Measurements from ENCODE around the gene CHD9.
A peak's percentile ranks its signal among the peaks of the same experiment; 100 is the strongest.
"Not testable (repeated sequence)": the region's sequence is repeated elsewhere in the genome, so short reads cannot be mapped to it uniquely, and the experiment has no call there.

The CHD9 gene

DNA sequence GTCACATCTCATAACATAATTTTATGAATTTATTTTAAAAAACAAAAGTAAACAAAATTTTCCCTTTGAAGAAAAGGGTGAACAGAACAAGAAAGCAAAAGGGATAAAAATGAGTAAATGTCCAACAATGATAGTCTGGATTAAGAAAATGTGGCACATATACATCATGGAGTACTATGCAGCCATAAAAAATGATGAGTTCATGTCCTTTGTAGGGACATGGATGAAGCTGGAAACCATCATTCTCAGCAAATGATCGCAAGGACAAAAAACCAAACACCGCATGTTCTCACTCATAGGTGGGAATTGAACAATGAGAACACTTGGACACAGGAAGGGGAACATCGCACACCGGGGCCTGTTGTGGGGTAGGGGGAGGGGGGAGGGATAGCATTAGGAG, 3.5 kb upstream of the CHD9 start:
- not testable (repeated sequence) for H3K18ac ChIP-seq (ENCODE audit: low read length); H3K4me2 ChIP-seq (ENCODE audit: low read length); H3K9ac ChIP-seq (ENCODE audit: low read length); H2BK12ac ChIP-seq (ENCODE audit: low read length); H2BK120ac ChIP-seq (ENCODE audit: insufficient read depth, low read length, poor library complexity); H3K4me3 ChIP-seq (ENCODE audit: low read depth, low read length); H3K9me3 ChIP-seq (ENCODE audit: insufficient read depth, low read depth, low read length); H3K14ac ChIP-seq (ENCODE audit: low read length); H3K27ac ChIP-seq (ENCODE audit: low read depth, low read length); H4K91ac ChIP-seq (ENCODE audit: low read depth, low read length); H3K79me2 ChIP-seq (ENCODE audit: control insufficient read depth, insufficient read depth, low read length, poor library complexity); H3K4ac ChIP-seq (ENCODE audit: low read depth, low read length); H4K12ac ChIP-seq (ENCODE audit: low read depth, low read length); H3K27me3 ChIP-seq (ENCODE audit: insufficient read depth, low read length); H2AFZ ChIP-seq (ENCODE audit: insufficient read depth, low read length, poor library complexity); H3K23ac ChIP-seq (ENCODE audit: low read length); H2AK5ac ChIP-seq (ENCODE audit: low read length); H4K8ac ChIP-seq (ENCODE audit: low read depth, low read length); H3K36me3 ChIP-seq (ENCODE audit: control insufficient read depth in 1 of 2, insufficient read depth in 2 of 2, low read length in 2 of 2); DNase-seq; H2BK5ac ChIP-seq (ENCODE audit: low read depth, low read length, poor library complexity)
- Histone ChIP-seq H3K4me1 (ENCODE audit: control insufficient read depth in 1 of 2, insufficient read depth in 2 of 2, low read length in 2 of 2) (peaks cover 2 to 12% of the 10 kb centered on the region in 2 experiments), H3K79me1 (ENCODE audit: low read length) (peaks cover 14% of the 10 kb centered on the region)
- WGBS (ENCODE audit: extremely low coverage, insufficient coverage, insufficient read length) = no CpG with 5 or more reads among the region's 4 CpGs

GRCh38 chr16:53052519-53053501, 2.0 kb upstream of the CHD9 start, which contains the start of gene CHD9NB:
Gene CHD9NB (minus strand): TSS chr16:53052897. CDS start chr16:53044158, 8,739 bp downstream.
- H3K27me3 ChIP-seq (ENCODE audit: insufficient read depth, low read length) = no peaks in the 10 kb centered on the region
- H3K4me1 ChIP-seq (ENCODE audit: control insufficient read depth in 1 of 2, insufficient read depth in 2 of 2, low read length in 2 of 2) = peaks cover 4 to 12% of the 10 kb centered on the region in 2 experiments
- peaks cover 14% of the 10 kb centered on the region for H3K79me1 ChIP-seq (ENCODE audit: low read length)
- H3K14ac ChIP-seq (ENCODE audit: low read length) = no peak within 1 kb of the TSS
- DNase-seq = peak; percentile 27 to 59
- no peaks in the 10 kb centered on the region for H3K36me3 ChIP-seq (ENCODE audit: control insufficient read depth in 1 of 2, insufficient read depth in 2 of 2, low read length in 2 of 2)
- H3K4me3 ChIP-seq (ENCODE audit: low read depth, low read length) = no peak within 1 kb of the TSS
- no peak within 1 kb of the TSS for H3K18ac ChIP-seq (ENCODE audit: low read length)
- no peak within 1 kb of the TSS for H3K4me2 ChIP-seq (ENCODE audit: low read length)
- H2AK5ac ChIP-seq (ENCODE audit: low read length) = no peak within 1 kb of the TSS
- H2AFZ ChIP-seq (ENCODE audit: insufficient read depth, low read length, poor library complexity) = peak within 1 kb of the TSS; percentile 6
- H4K91ac ChIP-seq (ENCODE audit: low read depth, low read length) = peak within 1 kb of the TSS; percentile 6
- H3K79me2 ChIP-seq (ENCODE audit: control insufficient read depth, insufficient read depth, low read length, poor library complexity) = peaks cover 5% of the 10 kb centered on the region
- H3K27ac ChIP-seq (ENCODE audit: low read depth, low read length) = no peak within 1 kb of the TSS
- no peak within 1 kb of the TSS for H3K23ac ChIP-seq (ENCODE audit: low read length)
- H2BK5ac ChIP-seq (ENCODE audit: low read depth, low read length, poor library complexity) = no peak within 1 kb of the TSS
- H3K9me3 ChIP-seq (ENCODE audit: insufficient read depth, low read depth, low read length) = no peaks in the 10 kb centered on the region
- no peak within 1 kb of the TSS for H3K9ac ChIP-seq (ENCODE audit: low read length)
- no peak within 1 kb of the TSS for H3K4ac ChIP-seq (ENCODE audit: low read depth, low read length)
- H2BK120ac ChIP-seq (ENCODE audit: insufficient read depth, low read length, poor library complexity) = no peak within 1 kb of the TSS
- no peak within 1 kb of the TSS for H4K12ac ChIP-seq (ENCODE audit: low read depth, low read length)
- H4K8ac ChIP-seq (ENCODE audit: low read depth, low read length) = peak within 1 kb of the TSS; percentile 15
- H2BK12ac ChIP-seq (ENCODE audit: low read length) = peak within 1 kb of the TSS; percentile 22
- WGBS (ENCODE audit: extremely low coverage, insufficient coverage, insufficient read length) = no CpG with 5 or more reads among the region's 2 CpGs

DNA sequence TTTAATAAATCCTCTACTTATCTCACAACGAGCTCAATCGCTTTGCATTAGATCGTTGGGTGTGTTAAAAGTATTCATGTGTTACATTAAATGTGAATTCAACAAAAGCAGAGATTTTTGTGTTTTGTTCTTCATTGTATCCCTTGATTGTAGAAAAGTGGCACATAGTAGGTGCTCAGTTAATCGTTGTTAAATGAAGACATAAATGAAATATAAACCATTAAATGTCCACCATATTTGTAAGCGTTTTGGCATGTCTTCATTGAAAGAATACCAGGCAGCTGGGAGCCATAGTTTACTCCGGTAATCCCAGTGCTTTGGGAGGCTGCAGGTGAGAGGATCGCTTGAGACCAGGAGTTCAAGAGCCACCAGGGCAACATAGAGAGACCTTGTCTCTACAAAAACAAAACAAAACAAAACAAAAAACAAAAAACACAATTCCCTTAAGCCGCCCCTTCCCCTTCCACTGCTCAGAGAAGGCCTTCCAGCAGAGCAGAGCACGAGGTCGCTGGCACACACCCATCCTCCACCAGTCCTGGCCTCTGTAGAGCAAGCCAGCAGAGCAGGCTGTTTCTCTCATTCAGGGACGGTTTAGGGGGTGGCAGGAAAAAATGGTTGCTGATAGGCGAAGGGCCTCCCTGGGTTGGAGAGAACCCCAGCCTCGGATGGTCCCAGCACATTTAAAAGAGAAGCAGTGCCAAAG, 673 bp upstream of the CHD9 start:
- WGBS (ENCODE audit: extremely low coverage, insufficient coverage, insufficient read length) = no CpG with 5 or more reads among the region's 13 CpGs

DNA sequence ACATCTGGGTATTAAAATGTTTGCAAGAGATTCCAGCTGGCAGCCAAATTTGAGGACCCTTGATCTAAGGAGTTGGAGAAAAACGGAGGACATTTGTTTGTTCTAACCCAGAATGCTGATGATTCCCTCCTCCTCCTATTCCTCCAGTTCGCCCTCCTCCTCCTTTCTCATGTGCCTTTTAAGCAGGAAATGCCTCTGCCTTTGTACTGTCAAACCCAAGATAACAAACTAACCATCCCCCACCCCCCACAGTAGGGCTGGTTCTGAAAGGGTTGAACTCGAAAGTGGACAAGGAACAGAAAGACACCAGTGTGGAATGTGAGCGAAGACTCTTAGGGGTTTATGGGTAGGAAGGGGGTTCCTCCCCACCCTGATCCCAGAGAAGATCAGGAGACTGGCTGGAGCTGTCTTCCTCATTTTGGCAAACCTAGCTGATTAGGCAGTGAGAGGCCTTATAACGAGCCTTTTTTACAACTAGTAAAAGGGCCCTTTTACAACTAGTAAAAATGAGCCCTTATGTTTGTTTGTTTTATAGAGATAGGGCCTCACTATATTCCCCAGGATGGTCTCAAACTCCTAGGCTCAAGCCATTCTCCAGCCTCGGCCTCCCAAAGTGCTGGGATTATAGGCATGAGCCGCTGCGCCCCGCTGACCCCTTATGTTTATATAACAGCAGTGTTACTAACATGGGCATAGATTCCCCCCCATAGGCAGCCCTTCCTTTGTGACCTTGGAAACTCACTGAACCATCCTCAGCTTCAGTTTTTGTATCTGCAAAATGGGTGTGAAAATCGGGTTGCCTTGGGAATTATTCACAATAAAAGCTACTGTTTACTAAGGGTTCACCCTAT, 975 bp downstream of the CHD9 start:
- peak overlapping the region; percentile 23 for H2BK120ac ChIP-seq (ENCODE audit: insufficient read depth, low read length, poor library complexity)
- H3K14ac ChIP-seq (ENCODE audit: low read length) = peak overlapping the region; percentile 16
- H3K4ac ChIP-seq (ENCODE audit: low read depth, low read length) = peak overlapping the region; percentile 52
- H3K4me3 ChIP-seq (ENCODE audit: low read depth, low read length) = no peak overlapping the region
- peak overlapping the region; percentile 70 for H3K4me2 ChIP-seq (ENCODE audit: low read length)
- peaks cover 5% of the 10 kb centered on the region for H3K79me2 ChIP-seq (ENCODE audit: control insufficient read depth, insufficient read depth, low read length, poor library complexity)
- H4K8ac ChIP-seq (ENCODE audit: low read depth, low read length) = peak overlapping the region; percentile 32
- no peak overlapping the region for H3K23ac ChIP-seq (ENCODE audit: low read length)
- H4K12ac ChIP-seq (ENCODE audit: low read depth, low read length) = peak overlapping the region; percentile 40
- peaks cover 4 to 12% of the 10 kb centered on the region in 2 experiments for H3K4me1 ChIP-seq (ENCODE audit: control insufficient read depth in 1 of 2, insufficient read depth in 2 of 2, low read length in 2 of 2)
- H3K9me3 ChIP-seq (ENCODE audit: insufficient read depth, low read depth, low read length) = no peaks in the 10 kb centered on the region
- no peaks in the 10 kb centered on the region for H3K27me3 ChIP-seq (ENCODE audit: insufficient read depth, low read length)
- H2BK5ac ChIP-seq (ENCODE audit: low read depth, low read length, poor library complexity) = peak overlapping the region; percentile 87
- peak overlapping the region; percentile 64 for H4K91ac ChIP-seq (ENCODE audit: low read depth, low read length)
- no peak overlapping the region for H2BK12ac ChIP-seq (ENCODE audit: low read length)
- no peaks in the 10 kb centered on the region for H3K36me3 ChIP-seq (ENCODE audit: control insufficient read depth in 1 of 2, insufficient read depth in 2 of 2, low read length in 2 of 2)
- DNase-seq = no peak
- H3K18ac ChIP-seq (ENCODE audit: low read length) = peak overlapping the region; percentile 54
- H2AK5ac ChIP-seq (ENCODE audit: low read length) = no peak overlapping the region
- H3K27ac ChIP-seq (ENCODE audit: low read depth, low read length) = peak overlapping the region; percentile 91
- peaks cover 14% of the 10 kb centered on the region for H3K79me1 ChIP-seq (ENCODE audit: low read length)
- H2AFZ ChIP-seq (ENCODE audit: insufficient read depth, low read length, poor library complexity) = no peak overlapping the region
- no peak overlapping the region for H3K9ac ChIP-seq (ENCODE audit: low read length)
- WGBS (ENCODE audit: extremely low coverage, insufficient coverage, insufficient read length) = no CpG with 5 or more reads among the region's 10 CpGs

More for the DNA sequence above, 673 bp upstream of the CHD9 start:
- H2AK5ac ChIP-seq (ENCODE audit: low read length) = no peak overlapping the region
- peak overlapping the region; percentile 72 for H4K8ac ChIP-seq (ENCODE audit: low read depth, low read length)
- H2BK120ac ChIP-seq (ENCODE audit: insufficient read depth, low read length, poor library complexity) = peak overlapping the region; percentile 1
- peak overlapping the region; percentile 4 for H4K12ac ChIP-seq (ENCODE audit: low read depth, low read length)
- H3K4me1 ChIP-seq (ENCODE audit: control insufficient read depth in 1 of 2, insufficient read depth in 2 of 2, low read length in 2 of 2) = peaks cover 4 to 12% of the 10 kb centered on the region in 2 experiments
- H2BK5ac ChIP-seq (ENCODE audit: low read depth, low read length, poor library complexity) = peak overlapping the region; percentile 5
- H3K23ac ChIP-seq (ENCODE audit: low read length) = no peak overlapping the region
- peak overlapping the region; percentile 60 for H4K91ac ChIP-seq (ENCODE audit: low read depth, low read length)
- H3K27me3 ChIP-seq (ENCODE audit: insufficient read depth, low read length) = no peaks in the 10 kb centered on the region
- H3K27ac ChIP-seq (ENCODE audit: low read depth, low read length) = no peak overlapping the region
- peaks cover 14% of the 10 kb centered on the region for H3K79me1 ChIP-seq (ENCODE audit: low read length)
- peak overlapping the region; percentile 88 for H2BK12ac ChIP-seq (ENCODE audit: low read length)
- no peaks in the 10 kb centered on the region for H3K9me3 ChIP-seq (ENCODE audit: insufficient read depth, low read depth, low read length)
- DNase-seq = no peak
- peak overlapping the region; percentile 27 for H2AFZ ChIP-seq (ENCODE audit: insufficient read depth, low read length, poor library complexity)
- peak overlapping the region; percentile 5 for H3K18ac ChIP-seq (ENCODE audit: low read length)
- peak overlapping the region; percentile 30 for H3K9ac ChIP-seq (ENCODE audit: low read length)
- no peaks in the 10 kb centered on the region for H3K36me3 ChIP-seq (ENCODE audit: control insufficient read depth in 1 of 2, insufficient read depth in 2 of 2, low read length in 2 of 2)
- peaks cover 5% of the 10 kb centered on the region for H3K79me2 ChIP-seq (ENCODE audit: control insufficient read depth, insufficient read depth, low read length, poor library complexity)
- H3K4ac ChIP-seq (ENCODE audit: low read depth, low read length) = peak overlapping the region; percentile 4
- H3K14ac ChIP-seq (ENCODE audit: low read length) = peak overlapping the region; percentile 57
- H3K4me3 ChIP-seq (ENCODE audit: low read depth, low read length) = no peak overlapping the region
- H3K4me2 ChIP-seq (ENCODE audit: low read length) = peak overlapping the region; percentile 70

All from trophoblast cell (in vitro differentiated cells and primary cell).